Erythroblast (primary cell): ENCODE data around the gene HOXA13.
A peak's percentile ranks its signal among the peaks of the same experiment; 100 is the strongest.

ENCODE experiments used
- DNase-seq, 2 experiments: peaks; one replicate each; lab custom pipeline; 2025; lab: John Stamatoyannopoulos, UW
- GATA1 ChIP-seq: IDR thresholded peaks from 2 replicates; pipeline ENCODE4 v1.6.1; 2011; ENCODE audit warnings: low read depth, mild to moderate bottlenecking, control low read depth, low read length, moderate library complexity
- POLR2A ChIP-seq: IDR thresholded peaks from 2 replicates; pipeline ENCODE4 v1.6.1; 2011; ENCODE audit warnings: mild to moderate bottlenecking, low read length

Gene HOXA13

DNA sequence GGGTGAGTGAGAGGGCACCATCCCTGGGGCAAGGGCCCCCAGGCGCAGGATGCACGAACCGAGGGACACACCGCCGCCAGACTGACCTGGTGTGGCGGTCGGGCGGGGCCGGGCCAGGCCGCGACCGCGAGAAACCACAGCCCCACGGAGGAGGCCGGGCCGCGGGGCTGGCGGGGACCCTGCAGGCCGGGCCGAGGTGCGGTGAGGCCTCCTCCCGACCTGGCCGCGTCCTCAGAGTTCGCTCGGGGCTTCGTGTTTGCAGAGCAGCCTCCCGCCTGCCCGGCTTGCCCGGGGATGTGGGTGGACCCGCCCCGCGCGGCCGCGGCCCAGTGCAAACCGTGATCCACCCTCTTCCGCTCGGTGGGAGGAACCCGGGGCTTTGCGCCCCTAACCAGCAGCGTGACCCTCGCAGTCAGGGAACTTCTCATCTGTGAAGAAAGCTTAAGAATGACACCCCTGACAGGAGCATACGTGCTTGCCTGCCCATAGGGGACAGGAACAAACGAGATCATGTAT lies 20.6 kb upstream of the HOXA13 start:
- no peak for TF ChIP-seq GATA1
- no peak for DNase-seq

DNA sequence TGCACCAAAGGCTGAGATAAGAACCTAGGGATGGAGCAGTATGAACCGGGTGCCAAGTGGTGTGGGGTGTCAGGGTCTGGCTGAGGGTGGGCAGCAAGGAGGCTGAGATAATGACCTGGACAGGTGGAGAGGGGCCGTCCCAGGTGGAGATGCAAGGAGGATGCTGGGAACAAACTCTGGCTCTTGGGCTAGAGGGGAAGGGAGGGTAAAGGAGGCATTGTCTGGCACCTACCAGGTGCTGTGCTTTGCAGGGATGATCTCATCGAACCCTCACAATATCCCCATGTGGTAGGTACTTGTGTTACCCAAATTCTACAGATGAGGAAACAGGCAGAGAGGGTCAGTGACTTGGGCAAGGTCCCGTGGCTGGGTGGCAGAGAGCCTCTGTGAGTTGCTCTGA lies 19.9 kb upstream of the HOXA13 start:
- DNase-seq, result no peak
- no peak for TF ChIP-seq POLR2A
- no peak for TF ChIP-seq GATA1

DNA sequence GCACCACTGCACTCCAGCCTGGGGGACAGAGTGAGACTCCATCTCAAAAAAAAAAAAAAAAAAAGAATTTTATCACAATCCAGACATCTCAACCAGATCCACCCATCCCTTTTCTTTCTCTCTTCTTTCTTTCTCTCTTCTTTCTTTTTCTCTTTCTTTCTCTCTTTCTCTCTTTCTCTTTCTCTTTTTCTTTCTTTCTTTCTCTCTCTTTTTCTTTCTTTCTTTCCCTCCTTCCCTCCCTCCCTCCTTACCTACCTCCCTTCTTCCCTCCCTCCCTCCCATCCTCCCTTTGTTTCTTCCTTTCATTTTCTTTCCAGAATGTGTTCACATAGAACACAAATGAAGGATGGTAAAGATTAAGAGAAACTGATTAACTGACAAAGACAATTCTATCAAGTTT lies 18.1 kb upstream of the HOXA13 start:
- DNase-seq, result no peak
- TF ChIP-seq POLR2A, result no peak

DNA sequence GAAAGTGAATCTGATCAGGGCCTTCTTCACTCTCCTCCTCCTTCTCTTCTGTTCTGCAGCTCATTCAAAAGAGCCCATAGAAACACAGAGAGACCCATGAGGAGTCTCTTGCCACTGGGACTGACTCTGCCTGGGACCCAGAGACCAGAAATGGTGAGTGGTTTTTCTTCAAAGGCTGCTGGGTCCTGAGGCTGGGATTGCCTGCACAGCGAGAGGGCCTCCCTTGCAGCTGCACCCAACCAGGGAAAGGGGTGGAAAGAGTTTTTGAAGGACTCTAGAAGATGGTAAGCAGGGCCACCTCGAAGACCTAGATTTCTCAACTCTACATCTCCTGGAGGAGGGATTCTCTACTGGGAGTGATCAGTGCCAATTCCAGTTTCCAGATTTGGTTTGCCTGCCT lies 15.5 kb upstream of the HOXA13 start:
- no peak for DNase-seq
- TF ChIP-seq GATA1, result no peak
- no peak for TF ChIP-seq POLR2A

DNA sequence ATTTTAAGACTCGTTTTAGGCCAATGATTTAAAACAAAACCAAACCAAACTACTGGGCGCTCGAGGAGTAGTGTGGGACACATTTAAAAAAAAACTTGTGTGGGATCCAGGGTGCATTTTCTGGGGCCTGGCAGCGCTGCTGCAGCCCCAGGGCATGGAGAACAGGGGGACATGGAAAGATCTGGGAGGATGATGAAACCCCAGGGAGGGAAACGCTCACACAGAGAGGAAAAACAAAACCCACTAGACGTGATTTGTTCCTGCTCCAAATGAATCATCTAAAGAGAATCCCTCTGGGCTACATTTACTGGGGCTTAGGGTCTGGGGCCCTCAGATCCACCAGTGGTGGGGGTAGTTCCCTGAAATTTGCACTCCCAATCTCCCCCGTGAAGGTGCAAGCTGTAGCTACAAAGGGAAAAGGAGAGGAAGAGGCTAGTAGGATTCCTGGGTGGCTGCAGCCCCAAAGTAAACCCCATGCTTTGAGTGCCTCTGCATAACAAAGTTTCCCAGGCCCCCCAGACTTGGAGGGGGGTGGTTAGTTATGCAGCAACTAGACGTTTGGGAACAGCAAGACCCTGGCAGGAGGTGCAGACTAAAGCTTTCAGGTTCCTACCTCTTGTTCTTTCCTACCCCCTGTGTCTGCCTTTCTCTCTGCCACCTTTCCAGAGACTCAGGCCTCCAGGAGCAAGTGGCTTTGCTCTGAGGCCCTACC lies 14.5 kb upstream of the HOXA13 start:
- no peak for DNase-seq
- TF ChIP-seq POLR2A (no peak), GATA1 (no peak)

DNA sequence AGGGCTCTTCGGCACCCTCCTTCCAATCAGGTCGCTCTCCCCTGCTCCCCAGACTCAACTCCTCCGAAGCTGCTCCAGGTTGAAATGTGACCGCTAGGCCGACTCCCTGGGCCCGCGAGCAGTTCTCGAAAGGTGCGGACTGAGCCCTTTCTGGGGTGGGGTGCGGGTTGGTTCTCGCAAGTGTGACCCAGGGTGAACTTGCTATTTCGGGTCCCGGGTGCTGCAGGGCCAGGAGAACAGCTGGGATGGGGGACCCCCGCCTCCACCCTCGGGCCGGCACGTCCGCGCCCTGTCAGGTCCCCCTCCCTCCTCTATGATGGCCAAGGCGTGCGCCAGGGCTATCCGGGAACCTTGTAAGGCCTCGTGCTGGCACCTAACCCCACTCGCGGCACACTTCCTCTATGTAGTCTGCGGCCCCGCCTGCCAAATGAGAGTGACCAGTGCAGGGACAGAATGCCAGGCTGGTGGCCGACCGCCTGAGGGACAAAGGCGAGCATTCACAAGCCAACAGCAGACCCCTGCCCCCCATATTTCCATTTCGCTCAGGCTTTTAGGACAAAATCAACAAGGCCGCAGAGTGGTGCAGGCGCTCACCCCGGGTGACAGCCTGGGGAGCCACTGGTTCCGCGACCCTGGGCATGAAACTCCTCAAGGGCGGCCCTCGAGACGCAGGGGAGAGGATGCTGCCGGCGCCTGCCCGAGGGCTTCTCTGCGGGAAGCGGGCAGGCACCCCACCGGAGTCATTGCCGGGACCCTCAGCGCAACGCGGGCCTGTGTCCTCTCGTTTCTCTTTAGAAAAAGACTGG lies 13.7 kb upstream of the HOXA13 start:
- no peak for TF ChIP-seq POLR2A
- no peak for TF ChIP-seq GATA1

DNA sequence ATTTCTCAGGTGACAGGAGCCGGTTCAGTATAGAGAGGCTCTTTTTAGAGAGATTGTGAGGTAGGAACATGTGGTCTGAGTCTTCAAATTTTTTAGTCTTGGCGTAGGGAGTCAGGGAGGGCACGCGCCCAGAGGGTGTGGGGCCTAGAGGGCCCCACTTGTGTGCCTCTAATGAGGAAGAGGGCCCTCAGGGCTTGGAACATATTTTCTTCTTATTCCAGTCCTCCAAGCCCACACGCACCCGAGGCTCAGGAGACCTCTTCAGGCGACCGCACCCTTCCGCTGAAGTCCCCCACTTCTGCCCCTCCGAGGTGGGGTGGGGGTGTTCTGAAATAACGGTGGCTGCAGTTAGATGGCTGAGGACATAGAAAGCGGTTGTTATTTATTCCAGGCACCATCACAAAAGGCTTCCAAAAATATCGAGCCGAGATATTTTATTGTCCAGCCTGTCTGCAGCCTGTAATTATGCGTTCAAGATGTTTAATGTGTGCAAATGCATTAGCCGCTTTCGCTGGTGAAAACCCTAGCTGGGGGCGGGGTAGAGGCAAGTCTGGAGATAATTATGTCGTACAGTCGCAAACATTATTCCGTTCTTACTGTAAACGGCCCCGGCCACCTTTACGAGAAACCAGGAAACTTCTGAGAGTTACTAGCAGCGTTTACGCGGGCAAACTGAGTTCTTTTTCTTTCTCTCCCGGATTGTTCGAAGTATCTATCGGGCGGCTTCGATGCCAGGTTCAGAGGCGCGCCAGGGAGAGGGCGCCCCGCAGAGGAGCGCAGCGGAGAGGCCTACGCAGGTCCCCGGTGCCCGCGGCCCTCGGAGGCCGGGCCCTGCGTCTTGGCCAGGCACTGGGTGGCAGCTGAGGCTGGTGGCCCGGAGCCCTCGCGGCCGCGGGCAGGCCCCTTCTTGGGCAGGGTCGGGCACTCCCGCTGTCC lies 12.9 kb upstream of the HOXA13 start:
- DNase-seq, result no peak
- TF ChIP-seq GATA1 (no peak), POLR2A (no peak)

More for the DNA sequence above, 13.7 kb upstream of the HOXA13 start:
- DNase-seq, result no peak

DNA sequence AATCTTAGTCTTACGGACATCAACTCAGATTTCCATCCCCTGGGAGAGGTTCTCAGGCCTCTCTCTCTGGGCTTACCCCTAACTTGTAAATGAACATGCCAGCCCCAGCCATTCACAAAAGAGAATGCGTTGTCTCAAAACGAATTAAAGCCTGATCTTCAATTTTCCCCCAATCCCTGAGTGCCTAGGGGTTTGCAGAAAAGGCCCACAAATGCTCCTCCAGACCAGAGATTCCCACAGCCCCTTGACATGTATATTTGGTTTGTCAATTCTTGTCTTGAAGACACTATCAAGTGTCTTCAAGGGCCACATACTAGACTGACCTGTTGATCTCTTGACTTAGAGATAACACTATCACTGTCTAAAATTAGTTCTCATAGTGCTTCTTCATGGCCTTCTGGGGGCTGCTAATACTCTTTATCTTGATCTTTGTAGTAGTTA lies 11.9 kb upstream of the HOXA13 start:
- TF ChIP-seq POLR2A (no peak), GATA1 (no peak)
- no peak for DNase-seq

DNA sequence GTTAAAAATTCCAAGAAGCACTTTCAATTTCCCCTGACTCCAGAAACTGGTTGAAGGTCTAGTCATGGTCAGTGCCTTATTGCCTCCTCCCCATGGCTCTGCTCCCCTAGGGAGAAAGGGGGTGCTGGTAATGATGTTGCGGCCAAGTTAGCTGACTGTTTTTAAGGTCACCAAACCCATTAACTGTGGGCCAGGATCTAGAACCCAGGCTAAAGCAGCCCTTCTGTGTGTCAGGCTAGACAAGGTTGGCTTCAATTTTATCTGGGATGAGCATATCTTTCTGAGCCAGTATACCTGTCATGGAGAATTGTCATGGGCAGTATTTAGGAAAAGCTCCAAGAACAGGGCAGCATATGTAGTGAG lies 11.2 kb upstream of the HOXA13 start:
- TF ChIP-seq GATA1 (no peak), POLR2A (no peak)
- DNase-seq, result no peak

DNA sequence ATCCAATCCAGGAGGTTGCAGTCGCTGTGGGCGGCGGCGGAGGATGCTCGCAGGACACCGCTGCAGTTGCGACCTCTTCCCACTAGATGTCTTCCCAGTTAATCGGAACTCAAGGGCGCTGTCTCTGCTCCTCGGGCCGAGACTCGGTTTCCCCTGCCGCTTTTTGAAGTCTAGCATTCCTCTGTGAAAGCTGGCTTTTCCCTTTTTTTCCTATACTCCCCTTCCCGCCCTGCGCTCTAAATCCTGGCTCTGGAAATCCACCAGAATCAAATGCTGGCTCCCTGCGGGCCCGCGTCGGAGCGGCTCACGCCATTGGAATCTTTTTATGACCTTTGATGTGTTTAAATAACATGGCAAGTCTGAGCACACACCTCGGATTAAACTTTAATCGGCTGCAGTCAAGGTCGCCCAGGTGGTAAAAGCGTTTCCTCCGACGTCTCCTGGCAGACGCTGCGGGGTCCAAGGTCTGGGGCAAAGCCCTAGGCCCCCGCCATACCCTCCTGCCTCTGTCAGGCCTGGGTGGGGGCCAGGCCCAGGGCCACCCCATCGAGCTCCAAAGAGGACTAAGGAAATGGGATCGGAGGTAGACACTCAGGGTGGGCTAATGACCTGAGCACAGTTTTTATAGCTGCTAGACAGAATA lies 10.7 kb upstream of the HOXA13 start:
- TF ChIP-seq POLR2A (no peak), GATA1 (no peak)
- DNase-seq, result peak; percentile 12 to 43

DNA sequence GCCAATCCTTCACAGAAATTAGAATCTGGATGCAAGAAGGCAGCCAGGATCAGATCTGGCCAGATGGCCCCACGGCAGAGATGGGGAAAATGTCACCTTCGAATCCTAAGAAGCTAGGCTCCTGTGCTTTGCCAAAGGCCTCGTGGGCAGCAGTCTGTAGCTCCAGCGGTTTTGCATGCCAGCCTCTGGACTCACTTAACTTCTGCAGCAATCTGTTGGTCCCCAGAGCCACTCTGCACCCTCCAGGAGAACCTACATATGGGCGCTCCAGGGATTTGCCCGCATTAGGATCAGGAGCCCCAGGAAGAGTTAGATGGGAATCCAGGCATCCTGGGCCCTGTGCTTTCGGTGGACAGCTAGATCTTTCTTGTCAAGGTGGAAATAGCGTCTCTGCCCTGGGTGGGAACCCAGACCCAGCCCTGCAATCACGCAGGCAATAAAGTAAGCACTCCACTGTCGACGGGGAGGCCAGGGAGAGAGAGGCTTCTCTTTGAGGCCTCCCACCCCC lies 10.1 kb upstream of the HOXA13 start:
- TF ChIP-seq GATA1 (no peak), POLR2A (no peak)
- no peak for DNase-seq

DNA sequence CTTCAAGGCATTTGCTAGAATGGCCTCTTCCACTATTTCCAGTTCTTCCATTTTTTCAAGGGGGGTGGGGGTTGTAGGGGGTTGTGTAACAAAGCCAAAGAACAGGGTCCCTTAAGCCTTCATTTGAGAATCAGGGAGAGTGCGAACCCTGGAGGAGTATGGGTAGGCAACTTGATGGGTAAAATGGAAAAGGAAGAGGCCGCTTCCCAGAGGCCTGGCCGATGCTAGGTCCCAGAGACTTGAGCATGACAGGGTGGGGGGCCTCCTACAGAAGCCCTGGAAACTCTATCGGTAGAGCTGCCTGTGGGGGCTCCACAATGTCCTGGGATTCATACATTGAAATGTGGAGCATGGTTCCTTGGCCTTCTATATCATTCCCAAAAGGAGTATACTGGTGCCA lies 9.1 kb upstream of the HOXA13 start:
- TF ChIP-seq POLR2A, result no peak
- TF ChIP-seq GATA1, result no peak
- DNase-seq, result no peak
